ENCODE measurements around the gene PSMB11.

The PSMB11 gene

DNA sequence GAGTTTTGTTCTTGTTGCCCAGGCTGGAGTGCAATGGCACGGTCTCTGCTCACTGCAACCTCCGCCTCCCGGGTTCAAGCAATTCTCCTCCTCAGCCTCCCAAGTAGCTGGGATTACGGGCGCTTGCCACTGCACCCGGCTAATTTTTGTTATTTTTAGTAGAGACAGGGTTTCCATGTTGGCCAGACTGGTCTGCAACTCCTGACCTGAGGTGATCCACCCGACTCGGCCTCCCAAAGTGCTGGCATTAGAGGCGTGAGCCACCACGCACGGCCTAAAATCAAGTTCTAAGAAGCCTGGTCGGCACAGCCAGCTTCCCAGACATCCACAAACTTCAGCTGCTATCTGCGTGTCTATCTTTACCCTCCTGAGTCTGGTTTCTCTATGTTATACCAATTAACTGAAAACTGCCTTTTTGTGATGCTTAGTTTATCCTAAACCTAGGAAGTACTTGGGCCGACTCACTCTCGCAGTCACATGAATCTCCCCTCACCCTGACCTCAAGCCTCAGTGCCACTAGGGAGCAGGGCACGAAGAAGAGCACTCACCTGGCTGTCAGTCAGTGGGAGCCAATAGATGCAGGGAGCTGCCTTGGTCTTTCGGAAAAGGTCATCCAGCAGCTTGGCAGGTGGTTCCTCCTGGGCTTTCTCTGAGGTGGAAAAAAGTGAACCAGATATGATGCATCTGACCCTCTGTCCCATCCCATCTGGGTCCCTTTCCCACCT is 18.7 kb downstream of the PSMB11 start:
- no peak for DNase-seq

DNA sequence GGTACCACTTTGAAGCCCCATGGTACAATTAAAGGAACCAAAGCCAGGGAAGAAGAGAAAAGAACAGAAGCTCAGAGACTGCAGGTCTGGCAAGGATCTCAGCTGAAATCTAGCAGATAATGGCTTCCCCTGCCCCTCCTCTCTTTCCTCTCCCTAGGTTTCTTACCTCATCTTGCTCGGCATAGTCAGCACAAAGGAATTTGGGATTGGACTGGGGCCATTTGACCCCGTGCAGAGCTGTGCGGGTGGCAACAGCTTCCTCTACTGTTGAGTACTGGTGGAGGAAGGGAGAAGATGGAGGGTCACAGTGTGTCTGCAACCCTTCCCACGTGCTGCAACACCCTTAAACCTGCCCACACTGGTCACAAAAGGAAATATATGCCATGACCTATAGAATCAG is 20.0 kb downstream of the PSMB11 start:
- DNase-seq = no peak

DNA sequence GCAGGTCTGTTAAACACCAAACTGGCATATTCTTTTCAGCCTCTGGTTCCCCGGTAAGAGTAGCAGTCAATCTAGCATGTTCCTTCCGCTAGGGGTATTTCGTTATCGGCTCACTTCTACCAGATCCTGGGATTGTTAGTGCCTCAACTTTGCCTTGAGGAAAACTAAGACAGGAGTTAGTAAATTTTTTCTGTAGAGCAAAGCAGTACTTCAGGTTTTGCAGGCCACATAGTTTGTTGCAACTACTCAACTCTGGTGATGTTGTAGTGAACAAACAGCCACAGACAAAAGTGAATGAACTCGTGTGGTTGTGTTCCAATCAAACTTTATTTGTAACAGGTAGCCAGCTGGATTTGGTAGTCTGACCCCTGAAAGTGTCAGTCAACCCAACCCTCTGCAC is 21.6 kb downstream of the PSMB11 start:
- DNase-seq = no peak

DNA sequence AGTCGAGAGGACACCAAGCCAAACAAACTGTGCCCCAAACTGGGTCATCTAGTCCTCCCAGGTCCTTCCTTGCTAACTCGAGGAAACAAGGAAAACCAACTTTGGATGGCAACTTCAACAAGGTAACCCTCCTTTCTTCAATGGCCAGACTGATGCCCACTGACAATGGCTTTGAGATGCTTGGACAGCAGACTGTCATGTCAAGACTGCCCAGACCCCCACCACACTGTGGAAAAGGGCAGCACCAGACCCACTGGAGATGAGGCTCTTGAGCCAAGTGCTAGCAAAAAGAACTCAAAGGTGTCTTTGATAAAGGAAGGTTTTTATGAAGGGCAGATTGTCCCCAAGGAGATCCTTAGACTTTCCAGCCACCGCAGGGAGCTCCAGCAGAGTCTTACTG is 24.4 kb downstream of the PSMB11 start:
- DNase-seq = no peak

DNA sequence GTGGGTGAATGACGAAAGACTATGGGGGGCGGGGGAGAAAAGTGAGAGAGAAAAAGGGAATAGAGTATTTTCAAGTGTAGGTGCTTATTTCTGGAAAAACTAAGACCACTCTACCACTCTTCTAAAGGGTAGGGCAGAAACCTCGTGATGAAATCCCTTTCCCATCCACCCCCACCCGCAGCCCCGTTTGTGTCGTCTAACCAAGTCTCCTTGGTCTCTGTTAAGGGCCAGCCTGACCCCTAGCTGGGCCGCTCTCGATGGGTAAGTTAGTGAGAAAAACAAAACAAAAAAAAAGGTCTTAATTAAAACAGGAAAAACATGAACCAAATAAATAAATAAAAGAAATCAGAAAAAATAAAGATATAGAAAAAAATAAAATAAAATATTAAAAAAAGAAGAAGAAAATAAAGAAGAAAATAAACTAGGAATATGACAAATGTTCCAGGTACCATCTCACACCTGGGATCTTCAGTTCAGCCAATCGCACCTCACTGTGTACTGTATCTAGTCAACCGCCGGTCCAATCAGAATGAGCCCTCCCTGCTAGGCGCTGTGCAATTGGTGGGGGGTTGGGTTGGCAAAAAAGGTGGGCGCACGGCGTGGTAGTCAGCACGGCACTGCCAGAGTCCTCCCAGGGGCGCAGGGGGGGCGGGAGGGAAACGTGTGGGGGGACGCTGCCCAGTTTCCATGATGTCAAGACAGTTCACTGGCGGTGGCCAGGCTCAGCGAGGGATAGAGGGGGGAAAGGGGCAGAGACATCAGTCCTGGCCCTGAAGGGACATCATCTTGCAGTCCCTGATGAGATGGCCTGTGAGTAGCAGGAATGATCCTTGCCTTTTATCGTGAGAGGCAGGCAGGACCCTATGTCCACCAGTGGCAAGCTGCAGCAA is 25.1 kb downstream of the PSMB11 start:
- no peak for DNase-seq

DNA sequence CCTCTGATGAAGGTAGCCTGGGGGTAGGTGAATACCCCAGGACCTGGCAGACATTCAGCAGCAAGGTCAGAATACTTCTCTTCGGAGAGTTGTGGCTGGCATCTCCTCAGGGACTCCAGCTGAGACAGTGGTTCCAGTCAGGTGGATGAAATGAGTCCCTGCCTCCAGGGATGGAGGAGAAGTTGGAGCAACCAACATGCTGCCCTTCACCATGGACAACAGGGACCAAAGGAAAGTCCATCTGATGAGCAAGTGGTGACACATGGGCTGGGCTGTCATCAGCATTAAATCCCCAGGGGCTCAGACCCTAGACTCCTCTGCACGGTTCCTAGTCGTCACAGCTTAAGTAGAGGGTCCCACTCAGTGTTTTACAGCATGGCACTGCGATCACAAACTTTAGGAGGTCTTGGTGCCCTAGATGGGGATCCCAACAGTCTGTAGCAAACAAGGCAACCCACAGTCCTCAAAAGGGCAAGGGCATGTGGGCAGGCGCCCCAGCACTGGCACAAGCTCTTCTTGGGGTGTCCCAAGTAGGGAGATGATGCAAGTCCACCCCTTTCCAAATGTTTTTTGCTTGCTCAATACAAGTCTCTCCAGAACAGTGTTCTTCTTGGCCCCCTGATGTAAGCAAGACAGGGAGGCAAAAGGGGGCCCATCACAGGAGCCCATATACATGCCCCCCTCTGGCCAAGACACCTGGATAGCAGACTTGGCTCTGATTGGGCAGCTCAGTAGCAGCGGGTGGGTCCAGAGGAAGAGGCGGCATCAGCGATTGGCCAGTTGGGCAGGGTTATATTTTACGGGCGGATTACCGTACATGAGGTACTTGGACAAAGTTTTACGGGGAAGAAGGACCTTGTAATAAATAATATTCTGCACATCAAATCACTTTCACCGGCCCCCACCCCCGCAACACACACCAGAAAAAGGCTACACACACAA is 26.1 kb downstream of the PSMB11 start:
- no peak for DNase-seq

DNA sequence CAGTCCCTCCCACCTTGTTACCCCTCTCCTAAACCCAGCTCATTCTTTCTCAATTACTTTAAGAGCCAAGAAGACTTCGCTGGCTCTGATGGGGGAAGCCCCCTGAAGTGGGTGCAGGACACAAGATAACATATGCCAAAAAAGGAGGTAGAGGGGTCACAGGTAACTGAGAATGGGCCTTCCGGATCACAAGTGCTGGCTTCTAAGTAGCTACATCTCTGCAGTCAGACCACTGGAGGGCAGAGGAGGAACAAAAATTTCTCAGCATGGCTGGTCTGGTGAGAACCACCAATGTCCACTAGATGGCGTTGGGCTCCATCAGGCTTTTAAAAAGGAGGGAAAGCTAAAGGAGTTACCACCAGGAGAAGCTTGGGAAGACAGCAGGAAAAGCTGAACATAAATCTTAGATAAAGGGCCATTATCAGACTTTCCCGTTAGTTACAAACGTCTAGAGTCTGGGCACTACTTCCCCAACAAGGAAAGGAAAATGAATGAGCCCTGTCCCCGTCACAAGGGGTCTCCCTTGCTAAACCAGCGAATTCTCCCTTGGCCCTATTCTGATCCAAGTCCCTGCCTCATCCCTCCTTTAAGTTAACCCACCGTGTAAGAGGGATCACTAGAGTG is 26.9 kb downstream of the PSMB11 start:
- DNase-seq = peak; percentile 91

DNA sequence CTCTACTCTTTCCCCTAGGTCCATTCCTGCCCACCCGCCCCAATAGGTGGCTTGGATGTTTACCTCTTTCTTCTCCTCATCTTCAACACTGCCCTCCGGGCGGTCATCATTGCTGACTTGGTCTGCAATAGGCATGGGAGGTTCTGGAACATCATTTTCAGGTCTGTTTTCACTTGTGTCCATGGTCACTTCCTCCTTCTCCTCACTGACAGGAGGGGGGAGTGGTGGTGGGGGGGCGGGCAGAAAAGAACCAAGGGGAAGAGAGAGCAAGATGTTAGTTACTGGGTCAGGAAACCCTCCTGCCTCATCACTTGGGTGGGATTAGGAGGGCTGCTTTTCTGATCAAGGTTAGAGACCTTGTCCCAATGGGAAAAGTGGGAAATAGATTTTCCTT is 27.4 kb downstream of the PSMB11 start:
- no peak for DNase-seq

DNA sequence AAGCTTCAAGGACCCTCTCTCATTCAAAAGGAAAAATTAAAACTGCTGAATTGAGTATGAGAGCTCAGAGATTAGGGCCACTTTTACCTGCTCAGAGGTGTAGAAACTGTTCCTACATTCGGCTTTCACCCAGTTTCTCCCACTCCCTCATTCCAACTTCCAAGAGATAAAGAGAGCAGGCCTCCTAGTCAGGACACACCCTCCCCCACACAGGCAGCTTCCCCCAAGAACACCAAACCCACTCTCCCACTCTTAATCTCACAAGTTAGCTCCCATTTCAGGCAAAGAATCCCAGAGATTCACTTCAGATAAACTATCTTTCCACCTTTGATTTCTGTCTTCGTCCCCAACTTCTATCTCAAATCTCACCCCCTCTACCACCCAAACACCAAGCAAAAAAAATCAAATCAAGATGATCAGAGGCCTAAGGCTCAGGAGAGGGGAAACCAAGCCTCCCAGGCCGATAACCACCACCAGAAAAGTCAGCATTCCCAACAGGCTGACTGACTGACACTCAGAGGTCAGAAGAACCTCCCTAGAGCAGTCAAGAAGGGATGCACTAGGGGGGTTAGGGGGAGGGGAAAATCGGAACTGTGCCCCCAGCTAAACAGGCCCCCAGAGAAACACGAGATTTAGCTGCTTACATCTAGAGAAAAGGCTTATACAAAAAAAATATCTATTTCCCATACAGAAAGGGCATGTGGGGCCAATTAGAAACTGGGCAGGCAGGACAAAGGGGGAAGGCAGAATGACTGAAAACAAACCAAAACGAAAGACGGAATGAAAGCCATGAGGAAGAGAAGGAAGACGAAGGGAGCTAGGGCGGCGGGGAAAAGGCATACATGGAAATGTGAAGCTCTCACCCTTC is 28.5 kb downstream of the PSMB11 start:
- DNase-seq = peak; percentile 19

DNA sequence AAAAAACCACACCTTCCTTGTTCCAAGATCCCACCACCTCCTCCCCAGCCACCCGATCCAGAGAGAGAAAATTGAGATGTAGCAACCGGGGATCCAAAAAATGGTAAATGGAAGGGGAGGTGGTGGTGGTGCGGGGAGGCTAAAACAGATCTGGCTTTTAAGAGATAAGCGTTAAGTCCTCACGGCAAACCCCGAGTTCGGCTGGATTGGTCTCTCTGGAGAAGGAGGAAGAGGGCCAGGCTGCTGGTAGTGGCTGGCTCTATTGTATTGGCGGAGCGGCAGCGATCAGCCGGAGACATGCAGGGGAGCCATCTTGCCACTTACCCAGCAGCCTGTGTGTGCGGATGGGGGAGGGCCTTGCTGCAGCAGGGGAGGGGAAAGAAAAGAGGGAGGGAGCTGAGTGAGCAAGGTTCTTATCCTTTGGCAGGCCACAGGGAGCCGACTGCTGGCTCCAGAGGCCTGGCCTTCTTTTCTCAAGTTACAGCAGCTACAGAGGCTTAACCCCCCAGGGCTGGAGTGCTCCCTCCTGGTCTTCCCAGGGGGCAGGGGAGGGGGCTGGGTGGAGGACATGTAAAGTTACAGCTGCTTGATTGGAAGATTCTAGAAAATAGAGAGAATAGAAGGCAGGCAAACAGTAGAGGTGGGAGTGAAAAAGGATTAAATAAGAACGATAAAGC is 29.4 kb downstream of the PSMB11 start:
- DNase-seq = peak; percentile 86

DNA sequence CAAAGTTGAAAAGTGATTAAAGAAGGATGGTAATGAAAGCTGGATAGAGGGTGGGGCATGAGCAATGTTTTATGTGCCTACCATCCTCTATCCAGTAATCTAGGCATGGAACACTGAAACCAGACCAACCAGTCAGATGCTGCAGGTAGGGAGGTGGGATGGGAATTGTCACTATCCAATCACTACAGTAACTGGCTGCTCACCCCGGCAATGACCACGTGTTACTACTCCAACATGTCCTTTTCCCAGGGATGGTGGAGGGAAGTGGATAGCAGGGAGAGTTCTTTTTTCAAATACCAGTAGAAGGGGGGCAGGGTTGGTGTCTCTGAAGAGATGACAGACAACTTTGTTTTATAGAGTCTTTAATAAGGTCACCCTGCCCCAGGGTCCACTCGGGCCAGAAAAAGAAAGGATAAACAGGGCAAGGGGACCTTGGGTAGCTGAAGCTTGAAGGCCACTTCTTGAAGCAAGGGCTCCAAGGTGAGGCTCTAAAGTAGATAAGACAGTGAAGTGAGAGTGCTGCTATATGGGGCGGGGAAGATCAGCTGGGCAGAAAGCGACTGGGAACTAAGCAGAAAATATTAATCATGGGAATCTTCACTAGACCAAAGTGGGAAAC is 30.0 kb downstream of the PSMB11 start:
- DNase-seq = no peak

DNA sequence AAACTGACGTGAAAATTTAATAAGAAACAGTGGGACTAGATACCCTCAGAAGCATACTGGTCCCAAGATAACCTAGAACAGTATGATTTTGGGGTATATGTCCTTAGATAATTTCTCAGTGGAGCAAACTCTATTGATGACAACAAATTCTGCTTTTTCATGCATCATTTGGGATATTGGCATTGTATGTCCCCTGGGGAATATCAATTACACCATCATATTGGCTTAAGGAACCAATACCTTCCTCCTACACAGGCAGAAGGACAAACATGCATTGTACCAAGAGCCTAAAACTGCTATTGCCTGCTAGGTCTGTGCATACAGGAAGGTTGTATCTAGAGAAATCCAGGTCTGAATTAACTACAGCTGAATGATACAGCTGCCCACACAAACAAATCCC is 32.9 kb downstream of the PSMB11 start:
- DNase-seq = no peak

DNA sequence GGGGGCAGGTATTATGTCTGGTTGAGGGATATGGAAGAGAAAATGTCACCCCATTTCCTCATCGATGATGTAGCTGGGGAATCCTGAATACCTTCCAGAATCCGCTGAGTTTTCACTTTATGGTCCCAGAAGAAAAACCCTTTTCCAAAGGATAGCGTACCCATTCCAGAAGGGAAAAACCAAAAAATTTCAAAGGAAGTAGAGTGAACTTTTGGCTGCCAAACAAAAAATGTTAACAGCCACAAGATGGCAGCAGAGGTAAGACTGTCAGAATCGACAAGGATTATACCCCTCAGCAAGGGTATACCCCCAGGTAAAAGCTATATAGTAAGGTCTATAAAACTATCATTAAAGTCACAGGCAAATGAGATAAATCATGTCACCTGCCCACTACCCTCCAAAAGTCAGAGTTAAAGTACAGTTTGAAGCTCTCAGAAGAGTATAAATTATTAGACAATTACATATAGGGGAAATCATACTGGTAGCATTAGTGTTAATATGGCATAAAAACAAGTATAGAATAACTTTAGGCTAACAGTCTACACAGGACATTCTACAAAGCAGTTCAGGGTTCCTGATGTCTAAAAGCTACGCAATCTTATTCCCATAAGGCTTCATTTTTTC is 34.9 kb downstream of the PSMB11 start:
- no peak for DNase-seq

DNA sequence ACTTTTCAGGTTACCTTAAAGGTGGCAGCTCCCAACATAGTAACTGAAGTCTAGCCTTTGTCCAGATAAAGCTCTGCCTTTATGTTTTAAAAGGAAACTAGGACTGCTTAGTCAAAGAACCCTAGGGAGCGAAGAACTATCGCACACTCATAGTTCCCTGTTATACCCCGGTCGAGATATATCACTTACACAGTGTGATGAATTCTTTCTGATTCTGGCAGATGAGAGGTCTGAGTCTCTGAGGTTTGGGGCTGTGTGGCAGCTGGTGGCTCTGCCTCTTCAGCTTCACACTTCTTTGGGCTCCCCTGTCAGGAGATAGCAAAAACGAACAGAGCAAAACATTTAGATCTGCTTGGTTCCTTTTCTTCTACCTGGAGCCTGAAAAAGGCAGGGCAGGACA is 36.0 kb downstream of the PSMB11 start:
- DNase-seq = no peak

DNA sequence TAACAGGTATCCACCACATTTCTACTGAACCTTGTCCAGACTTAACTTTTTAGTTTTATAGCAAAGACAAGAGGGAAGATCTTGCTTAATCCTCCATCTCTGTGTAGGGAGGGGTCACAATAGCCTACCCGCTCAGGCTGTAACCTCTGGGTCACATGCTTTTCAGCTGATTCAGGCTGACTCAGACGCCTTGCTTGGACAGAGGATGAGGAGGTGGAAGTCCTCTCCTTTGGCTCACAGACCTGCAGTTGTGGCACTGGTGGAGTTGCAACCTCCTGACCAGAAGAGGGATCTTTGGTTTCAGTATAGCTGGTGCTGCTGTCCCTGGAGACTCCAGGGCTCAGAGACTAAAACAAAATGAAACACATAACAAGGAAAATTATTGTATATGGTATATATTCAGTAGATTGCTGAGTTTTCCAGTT is 36.7 kb downstream of the PSMB11 start:
- no peak for DNase-seq

DNA sequence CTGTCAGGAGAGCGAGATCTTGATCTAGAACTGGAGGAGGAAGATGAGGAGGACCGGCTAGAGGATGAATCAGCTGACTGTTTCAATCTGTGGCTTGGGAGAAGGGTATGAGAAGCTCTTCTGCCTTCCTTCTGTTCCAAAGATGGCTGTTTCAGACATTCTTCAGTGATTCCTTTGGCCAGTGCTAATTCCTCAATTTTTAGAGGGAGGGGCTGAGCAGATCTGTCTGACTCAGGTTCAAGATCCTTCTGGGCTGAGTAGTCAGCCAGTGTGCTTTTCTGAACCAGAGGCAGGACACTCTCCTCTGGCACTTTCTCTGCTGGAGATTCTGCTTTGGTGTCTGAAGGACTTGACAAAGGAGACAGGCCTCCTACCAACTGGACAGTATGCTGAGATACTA is 37.7 kb downstream of the PSMB11 start:
- no peak for DNase-seq

DNA sequence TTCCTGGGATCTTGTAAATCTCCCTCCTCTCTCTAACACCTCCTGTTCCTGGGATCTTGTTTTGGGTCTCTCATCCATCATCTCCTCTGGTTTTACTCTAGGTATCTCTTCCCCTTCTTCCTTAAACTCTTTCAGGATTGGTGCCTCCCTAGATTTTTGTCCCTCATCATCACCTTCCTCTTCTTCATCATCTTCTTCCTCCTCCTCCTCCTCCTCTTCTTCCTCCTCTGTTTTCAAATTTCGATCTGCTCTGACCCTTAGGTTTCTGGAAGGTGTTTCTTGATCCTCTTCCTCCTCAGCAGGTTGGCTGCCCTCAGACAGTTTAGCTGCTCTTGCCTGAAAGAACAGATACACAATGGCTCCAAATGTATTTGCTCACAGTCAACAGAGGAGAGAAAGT is 38.5 kb downstream of the PSMB11 start:
- no peak for DNase-seq

DNA sequence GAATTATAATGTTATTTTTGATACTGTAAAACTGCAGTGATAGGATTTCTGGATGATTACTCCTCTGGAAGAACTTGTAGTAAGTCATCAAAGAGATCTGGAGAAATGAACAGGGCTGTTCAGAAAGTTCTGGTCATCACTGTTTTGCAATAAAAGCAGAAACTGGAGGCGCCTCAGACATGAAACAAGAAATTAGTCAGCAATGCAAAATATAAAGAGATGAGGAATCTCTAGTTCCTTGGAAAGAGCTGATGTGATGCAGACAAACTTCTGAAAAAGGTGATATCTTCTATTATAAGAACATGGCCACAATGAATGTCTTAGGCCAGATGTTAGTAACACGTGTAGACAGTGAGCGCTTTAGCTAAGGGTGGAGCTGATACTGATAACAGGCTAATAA is 43.4 kb downstream of the PSMB11 start:
- DNase-seq = no peak

DNA sequence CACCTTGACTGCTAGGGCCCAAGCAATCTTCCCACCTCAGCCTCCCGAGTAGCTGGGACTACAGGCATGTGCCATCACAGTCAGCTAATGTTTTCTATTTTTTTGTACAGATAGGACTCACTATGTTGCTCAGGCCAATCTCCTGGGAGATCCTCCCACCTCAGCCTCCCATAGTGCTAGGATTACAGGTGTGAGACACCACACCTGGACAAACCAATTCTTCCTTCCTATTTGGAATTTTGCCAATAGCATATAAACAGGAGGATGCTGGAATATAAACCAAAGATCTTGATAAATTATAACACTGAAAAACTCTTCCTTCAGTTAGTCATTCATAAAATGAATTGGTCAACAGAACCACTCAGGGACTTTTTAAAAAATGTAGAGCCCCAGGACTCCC is 44.6 kb downstream of the PSMB11 start:
- no peak for DNase-seq

All from retina (tissue), 1 donor.